NCI-H524 treated with DMSO at 0.1 percent for 48 hours (cell line): ENCODE measurements around the gene CD300LF.
A peak's percentile ranks its signal among the peaks of the same experiment; 100 is the strongest.

Source experiments
- DNase-seq: peaks from one replicate; lab custom pipeline; 2025; lab: John Stamatoyannopoulos, UW

The CD300LF gene

DNA sequence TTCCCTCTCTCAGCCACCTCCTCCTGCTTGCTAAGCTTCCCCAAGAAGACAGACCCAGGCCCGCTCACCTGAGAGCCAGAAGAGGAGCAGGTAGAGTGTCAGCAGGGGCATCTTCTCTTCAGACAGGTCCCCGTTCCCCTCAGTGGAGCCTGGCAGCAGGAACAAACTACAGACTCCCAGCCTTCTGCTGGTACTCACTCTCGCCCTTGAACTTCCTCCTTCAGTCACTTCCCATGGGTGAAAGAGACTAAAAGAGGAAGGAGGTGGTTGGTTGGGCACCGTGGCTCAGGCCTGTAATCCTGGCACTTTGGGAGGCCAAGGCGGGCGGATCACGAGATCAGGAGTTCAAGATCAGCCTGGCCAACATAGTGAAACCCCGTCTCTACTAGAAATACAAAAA is at the start of gene CD300LF:
Gene CD300LF, minus strand, starts transcription at position 168 of the 400 bp plus-strand sequence. Its CDS starts 57 bp downstream, at position 111.
- no peak for DNase-seq

DNA sequence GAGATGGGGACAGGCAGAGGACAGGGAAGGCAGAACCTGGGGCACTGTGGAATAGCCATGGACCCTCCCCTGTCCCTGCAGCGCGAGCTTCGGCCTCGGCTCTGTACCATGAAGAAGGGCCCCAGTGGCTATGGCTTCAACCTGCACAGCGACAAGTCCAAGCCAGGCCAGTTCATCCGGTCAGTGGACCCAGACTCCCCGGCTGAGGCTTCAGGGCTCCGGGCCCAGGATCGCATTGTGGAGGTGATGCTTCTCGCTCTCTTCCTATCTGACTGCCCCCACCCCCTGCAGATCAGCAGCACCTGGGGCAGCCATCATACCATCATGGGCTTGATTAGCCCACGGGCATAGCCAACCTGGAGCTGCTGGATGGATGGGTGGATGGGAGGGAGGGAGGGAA is 49.2 kb upstream of the CD300LF start:
- no peak for DNase-seq

DNA sequence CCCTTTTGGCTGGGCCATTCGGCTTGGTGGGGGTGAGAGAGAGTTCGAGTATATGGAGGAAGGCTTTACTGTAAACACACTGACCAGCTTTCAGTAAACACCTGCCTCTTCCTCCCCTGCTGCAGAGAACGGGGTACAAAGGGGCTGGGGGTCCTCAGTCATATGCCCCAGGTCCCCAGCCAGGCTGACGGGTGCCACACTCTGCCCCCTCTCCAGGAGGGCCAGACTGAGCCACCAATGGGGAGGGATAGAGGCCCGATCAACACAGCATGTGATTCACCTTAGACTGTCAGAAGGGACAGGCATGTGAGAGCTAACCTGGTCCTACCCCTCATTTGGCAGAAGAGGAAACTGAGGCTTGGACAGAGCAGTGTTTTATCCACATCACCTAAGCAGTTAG is 48.7 kb upstream of the CD300LF start:
- no peak for DNase-seq

DNA sequence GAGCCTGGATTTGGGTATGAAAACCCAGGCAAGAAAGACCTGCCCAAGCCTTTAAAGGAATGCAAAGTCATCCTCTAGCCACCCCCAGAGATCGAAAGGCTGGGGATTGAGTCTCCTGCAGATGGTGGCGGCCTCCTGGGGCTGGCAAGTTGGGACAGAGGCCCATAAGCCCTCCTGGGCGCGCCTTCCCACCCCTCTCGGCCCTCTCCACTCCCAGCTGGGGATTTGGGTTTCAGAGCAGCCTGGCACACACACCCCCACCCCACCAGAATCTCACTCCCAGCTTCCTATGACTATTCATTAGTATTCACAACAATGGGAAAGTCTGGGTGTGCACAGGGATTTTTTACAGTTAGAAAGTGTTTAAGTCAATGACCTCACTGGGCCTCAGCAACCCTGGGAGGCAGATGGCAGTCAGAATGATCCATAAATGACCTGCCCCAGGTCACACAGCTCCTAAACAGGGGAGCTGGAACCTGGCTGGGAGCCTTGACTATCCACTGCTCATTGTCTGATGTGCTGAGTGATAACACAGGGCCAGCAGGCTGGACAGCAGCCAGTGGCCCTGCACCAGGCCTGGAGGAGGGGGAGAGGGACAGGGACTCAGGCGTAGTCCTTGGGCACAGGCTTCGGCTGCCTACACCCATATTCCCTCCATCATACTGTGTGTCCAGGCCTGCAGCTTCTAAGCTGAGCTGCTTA is 47.8 kb upstream of the CD300LF start:
- DNase-seq, result peak; percentile 78

DNA sequence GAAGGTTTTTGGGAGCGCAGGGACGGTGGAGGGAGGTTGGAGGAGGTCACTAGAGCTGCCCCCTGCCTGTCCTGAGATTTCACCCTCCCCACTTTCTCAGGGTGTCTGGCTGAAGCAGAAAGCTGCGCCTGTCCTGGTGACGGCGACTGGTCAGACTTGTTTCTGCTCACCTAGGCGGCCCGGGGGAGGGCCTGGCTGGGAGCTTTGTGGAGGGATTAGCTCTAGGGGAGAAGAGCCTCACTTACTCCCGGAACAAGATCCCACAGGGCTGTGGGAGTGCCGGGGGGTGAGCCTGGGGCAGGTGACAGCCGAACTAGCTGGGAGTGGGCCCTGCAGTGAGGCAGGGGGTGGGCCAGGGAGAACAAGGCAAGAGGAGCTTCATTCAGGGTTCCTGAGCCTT is 47.2 kb upstream of the CD300LF start:
- DNase-seq, result no peak

DNA sequence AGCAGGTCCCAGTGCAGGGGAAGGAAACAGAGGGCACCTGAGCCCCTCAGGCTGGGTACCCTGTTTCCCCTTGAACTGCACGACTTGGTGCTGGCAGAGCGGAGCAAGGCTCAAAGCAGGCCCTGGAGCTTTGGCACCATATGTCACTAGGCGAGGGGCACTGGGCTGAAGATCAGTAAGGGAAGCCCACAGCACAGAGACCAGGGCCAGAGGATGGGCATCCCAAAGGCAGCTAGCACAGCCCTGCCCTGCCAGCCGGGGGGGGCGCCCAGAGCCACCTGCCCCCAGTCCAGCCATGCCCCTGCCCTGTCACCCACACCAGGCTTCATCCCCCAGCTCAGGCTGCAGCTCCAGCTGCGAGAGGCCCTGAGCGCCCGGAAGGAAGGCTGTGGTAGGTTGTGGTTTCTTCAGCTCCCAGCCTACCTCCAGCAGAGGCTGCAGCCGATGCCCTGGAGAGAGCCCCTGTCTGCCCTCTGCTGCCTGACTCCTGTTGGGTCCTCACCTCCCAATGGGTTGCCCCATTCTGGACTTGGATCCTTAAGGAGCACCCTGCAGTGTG is 46.6 kb upstream of the CD300LF start:
- no peak for DNase-seq

DNA sequence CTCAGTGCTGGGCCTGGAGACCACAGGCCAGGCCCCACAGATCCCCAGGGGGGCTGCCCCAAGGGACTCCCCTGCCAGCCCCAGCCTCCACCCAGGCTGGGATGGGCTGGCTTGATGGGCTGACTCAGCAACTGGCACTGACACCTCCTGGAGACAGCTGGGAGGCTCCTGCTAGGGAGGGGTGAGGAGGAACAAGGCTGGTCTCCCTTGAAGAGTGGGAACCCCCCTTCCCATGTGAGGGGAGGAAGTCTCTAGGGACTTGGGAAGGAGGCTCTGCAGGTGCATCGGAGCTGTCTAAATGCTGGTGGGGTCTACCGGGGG is 46.1 kb upstream of the CD300LF start:
- no peak for DNase-seq

DNA sequence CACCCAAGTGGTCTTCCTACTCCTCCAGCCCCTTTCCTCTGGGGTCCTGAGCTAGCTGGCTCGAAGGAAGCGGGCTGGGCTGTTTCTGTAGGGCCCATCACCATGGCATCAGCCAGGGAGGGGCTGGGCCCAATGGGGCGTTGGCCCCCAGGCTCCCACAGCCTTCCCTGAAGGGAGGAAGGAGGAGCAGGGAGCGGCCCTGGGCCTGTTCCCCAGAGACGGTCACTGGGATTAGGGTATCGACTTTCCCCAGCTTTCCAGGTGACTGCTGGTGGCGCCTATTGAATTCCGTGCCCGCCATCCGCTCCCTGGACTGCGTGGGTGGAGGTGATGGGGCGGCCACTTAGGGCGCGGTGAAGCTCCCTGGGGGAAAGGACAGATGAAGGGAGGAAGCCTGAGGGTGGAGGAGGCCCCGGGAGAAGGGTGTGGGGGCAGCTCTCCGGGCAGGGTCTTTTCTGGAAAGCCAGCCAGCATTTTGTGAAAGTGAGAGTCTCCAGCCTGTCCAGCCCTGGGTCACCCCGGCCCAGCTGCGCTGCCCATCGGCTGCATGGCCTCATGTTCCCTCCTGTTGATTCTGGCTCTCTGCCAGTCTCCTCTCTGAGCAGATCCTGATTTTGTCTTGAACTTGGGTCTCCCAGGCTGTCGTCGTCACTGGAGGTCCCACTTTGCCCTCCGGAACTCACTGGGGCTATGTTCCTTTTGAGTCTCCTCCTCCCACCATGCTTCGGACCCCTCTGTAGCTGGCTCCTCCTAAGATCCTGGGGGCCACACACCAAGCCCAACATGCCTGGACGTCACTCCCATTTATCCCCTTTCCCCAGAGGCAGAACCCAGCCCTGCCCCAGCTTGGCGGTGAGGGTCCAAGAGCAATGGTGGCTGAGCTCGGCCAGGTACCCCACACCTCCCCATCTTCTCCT is 45.5 kb upstream of the CD300LF start:
- DNase-seq, result no peak

DNA sequence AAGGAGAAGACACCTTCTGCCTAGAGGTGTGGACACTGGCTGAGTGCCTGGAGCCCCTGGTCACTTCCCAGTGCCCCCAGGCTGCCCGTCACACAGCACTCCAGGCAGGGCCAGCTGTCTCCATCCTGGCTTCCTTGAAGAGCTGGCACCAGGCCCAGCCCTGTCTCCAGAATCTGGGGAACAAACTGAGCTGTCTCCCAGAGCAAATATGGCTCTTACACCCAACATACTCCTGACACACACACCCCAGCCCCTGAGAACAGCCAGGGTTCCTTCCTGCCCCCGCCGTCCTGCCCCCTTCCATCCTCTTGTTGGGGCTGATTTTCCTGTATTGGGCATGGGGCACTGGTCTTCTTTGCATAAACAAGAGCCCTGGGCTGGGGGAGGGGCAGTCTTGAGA is 44.8 kb upstream of the CD300LF start:
- DNase-seq, result peak; percentile 32

DNA sequence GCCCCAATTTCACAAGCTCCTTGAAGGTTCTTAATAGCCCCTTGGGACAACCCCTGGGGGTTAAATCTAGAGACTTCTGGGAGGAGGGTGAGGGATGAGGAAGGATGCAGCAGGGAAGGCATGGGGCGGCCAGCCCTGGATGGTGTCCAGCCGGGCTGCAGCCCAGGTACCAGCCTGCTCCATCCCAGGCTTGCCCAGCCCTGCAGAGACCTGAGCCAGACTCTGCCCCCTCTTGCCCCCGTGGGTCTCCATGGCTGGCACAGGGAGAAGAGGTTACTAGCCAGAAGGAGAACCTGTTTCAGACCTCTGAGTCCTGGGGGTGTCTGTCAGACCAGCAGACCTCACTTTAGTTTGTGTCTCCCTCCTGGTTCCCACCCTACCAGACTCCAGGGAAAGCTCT is 44.2 kb upstream of the CD300LF start:
- no peak for DNase-seq

DNA sequence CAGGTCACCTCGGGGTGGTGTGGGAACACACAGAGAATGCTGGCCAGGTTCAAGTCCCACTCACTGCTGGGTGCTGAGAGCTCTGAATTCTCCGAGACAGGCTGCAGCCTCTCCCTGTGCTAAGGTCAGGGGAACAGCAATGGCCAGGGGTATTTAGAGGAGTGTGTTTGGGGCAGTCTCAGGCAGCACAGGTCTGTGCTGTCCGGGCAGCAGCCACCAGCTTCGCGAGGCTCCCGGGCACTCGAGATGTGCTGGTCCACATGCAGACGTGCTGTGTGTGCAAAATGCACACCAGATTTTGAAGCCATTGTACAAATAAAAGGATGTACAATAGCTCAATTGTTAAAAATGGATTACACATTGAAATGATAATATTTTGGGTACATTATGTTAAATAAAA is 42.8 kb upstream of the CD300LF start:
- DNase-seq, result no peak

DNA sequence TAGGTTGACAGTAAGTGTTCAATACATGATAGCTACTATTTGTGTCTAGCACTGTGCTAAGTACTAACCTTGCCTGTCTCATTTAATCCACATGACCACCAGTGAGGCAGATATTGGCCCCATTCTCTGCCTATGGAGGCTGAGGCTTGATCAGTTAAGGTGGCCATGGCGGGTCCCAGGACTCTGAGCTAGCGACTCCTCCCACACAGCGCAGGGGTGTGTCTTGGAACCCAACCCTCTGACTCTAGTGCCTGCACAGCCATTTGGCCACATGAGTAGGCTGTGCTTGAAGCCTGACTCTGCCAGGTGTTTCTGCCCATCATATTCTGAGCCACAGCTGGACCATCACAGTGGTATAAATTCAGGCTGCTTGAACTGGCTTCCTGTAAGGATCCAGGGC is 42.1 kb upstream of the CD300LF start:
- DNase-seq, result no peak

DNA sequence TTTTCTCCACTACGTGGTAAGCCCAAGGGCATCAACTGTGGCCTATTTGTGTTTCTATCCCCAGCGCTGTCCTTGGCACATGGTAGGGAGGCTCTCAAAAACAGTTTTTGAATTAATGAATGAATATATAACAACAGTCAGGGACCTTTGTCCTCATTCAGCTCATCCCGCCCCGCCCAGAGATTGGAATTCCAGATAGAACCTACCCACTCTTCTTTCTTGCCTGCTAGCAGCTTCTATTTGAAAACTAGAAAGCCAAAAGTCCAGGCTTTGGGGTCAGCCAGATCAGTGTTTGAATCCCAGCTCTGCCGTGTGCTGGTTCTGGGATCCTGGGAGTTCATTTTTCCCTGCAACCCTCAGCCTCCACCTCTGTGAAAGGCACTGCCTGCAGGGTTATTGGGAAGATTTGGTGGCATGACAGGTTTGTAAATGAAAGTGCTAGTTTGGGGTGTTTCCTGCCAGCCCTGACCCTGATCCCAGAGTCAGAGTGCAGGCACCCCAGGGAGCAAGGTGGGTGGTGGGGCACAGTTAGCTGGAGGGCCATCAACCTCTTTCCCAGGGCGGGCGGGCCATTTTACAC is 40.2 kb upstream of the CD300LF start:
- DNase-seq, result no peak

DNA sequence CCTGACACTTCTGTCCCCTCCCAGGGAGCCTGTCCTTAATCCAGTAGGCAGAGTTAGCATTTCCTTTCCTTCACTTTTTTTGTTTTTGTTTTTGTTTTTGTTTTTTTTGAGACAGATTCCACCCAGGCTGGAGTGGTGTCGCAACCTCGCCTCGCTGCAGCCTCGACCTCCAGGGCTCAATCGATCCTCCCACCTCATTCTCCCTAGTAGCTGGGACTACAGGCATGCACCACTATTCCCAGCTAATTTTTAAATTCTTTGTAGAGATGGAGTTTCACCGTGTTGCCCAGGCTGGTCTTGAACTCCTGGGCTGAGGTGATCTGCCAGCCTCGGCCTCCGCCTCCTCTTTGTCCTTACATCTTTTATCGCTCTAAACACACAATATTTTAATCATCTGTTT is 39.7 kb upstream of the CD300LF start:
- DNase-seq, result no peak

DNA sequence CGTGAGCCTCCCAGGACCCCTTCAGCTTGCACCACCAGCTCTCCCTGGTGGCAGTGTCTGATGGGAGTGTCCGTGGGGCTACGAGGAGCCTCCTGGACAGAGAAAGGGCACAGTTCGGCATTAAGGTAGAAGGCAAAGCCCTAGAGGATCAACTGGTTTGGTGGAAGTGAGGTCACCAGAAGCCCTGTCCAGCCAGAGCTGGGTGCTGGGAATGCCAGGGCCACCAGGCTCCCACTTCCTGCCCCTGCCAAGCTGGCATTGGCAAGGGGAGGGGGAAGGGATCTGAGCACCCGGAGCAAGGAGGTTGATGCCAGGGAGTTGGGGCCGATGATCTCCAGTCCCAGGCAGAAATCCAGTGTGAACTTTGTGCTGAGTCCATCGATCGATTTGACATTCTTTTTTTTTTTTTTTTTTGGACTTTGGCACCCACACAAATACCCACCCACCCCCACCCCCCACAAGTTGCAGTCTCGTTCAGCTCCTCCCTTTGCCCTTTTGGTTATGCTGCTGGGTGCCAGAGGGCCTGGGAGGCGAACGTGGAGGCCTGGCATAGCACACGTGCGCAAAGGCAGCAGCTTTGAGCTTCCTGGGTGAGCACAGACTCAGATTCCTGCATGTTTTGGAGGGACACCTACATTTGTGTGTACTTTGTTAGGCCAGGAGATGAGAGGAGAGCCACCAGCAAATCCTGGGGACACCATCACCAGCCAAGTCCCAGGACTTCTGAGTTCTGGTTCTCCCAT is 37.8 kb upstream of the CD300LF start:
- DNase-seq, result no peak

DNA sequence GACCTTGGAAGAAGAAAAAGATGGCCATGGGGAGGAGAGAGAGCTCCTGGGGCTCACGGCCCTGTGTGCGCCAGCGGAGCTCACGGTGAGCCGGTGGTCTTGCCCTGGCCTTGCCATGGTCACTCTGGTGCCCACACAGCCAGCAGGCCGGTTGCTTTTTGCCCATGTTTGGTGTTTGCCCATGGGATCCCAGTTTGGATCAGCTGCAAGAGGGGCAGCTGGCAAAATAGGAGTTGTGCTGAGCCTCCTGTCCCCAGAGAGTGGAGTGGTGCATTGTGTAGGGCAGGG is 37.3 kb upstream of the CD300LF start:
- DNase-seq, result no peak

DNA sequence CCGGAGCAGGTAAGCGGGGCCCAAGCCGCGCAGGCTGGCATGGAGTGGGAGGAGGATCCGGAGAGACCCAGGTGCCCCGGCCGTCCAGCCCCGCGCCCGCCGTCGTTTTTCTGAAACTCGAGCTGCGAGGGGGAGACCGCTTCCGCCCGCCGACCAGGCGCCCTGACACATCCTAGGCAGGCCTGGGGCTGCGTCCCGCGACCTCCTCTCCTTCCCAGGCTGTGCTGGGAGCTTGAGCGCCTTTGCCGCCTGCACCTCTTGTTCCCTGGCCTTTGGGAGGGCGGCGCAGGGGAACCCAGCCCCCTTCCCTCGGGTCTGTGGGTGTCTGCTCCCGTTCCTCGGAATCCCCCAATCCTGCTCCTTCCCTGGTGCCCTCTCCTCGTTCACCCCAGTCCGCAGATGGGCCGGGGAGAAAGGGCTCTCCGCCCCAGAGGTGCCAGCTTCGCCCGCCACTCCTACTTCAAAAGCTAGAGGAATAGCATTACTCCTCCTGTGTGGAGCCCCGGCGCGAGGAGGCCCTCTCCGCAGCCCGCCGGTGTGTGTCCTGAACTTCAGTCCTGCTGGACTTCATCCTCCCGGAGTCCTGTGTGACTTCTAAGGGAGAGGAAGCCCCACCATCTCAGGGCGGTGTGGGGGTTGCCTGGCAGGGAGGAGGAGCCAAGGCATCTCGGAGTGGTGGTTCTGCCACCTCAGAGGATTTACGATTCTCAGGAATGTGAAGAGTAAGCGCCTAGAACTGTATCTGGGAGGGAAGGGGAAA is 36.7 kb upstream of the CD300LF start:
- DNase-seq, result no peak

DNA sequence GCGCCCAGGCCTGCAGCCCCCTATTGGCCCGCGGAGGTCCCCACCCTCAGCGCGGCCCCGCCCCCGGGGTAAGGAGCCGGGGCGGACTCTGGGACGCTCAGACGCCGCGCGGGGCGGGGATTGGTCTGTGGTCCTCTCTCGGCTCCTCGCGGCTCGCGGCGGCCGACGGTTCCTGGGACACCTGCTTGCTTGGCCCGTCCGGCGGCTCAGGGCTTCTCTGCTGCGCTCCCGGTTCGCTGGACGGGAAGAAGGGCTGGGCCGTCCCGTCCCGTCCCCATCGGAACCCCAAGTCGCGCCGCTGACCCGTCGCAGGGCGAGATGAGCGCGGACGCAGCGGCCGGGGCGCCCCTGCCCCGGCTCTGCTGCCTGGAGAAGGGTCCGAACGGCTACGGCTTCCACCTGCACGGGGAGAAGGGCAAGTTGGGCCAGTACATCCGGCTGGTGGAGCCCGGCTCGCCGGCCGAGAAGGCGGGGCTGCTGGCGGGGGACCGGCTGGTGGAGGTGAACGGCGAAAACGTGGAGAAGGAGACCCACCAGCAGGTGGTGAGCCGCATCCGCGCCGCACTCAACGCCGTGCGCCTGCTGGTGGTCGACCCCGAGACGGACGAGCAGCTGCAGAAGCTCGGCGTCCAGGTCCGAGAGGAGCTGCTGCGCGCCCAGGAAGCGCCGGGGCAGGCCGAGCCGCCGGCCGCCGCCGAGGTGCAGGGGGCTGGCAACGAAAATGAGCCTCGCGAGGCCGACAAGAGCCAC is 36.0 kb upstream of the CD300LF start, which contains the start of gene NHERF1:
Gene NHERF1, plus strand, starts transcription at position 100 of the 750 bp plus-strand sequence. Its CDS starts 219 bp downstream, at position 319.
- peak; percentile 72 for DNase-seq

DNA sequence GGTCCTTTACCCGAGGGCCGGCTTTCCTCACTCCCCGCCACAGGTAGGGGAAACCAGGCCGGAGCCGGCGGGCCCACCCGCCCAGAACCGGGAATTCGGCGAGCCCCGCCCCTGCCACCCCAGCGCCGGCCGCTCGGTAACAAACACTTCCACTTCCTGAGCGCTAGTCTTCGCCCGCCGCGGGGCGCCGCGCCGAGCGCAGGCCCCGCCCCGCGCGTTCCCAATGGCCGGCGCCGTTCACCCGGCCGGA is 35.5 kb upstream of the CD300LF start:
- no peak for DNase-seq

DNA sequence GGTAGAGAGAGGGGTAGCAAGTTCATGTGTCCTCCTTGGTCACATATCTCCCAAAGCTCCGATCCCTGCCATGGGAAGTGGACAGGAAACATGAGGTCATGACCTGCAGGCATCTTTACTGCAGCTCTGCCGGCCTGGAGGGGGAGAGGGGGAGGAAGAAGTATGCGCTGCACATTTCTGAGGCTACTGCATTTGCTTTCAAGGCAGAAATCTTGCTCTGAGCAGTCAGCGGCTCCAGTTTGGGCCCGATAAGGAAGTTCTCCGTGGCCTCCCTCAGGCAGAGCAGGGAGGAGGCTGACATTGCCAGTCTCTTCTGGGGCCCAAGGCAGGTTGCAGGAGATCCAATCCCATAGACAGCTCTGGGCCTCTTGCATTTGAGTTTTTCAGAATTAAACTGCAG is 34.2 kb upstream of the CD300LF start:
- no peak for DNase-seq

DNA sequence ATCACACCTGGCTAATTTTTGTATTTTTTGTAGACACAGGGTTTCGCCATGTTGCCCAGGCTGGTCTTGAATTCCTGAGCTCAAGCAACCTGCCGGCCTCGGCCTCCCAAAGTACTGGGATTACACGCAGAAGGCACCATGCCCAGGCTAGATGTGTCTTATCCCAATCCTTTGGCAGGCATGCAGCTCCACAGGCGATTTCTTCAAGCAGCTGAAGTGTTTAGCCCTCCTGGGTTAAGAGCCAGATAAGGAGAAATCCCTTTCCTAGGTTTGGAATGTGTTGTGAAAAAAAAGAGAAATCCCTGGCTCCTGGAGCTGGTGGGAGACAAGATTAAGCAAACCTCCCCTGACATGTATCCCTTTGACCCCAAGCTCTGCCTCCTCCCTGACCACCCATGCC is 33.7 kb upstream of the CD300LF start:
- DNase-seq, result no peak
